GM18507 (cell line): ENCODE measurements around the gene CDH23.

ENCODE experiments used
- DNase-seq: peaks from one replicate; pipeline ENCODE4 v3.0.0; 2011; ENCODE audit warnings: low read depth; ENCODE audit not compliant: insufficient read length; ENCODE audit errors: extremely low spot score
- FAIRE-seq: peaks from 2 replicates; lab custom pipeline; 2011; peaks lifted over from hg19 to GRCh38; lab: Jason Lieb, UNC

The CDH23 gene

GRCh38 chr10:71633920-71634319 is 237.2 kb downstream of the CDH23 start:
- DNase-seq: no peak
- no peak for FAIRE-seq

- DNase-seq (no peak), FAIRE-seq (no peak)
These were observed 237.9 kb downstream of the CDH23 start for GRCh38 chr10:71634531-71635164.

GRCh38 chr10:71635251-71635866 is 238.6 kb downstream of the CDH23 start:
- no peak for DNase-seq
- no peak for FAIRE-seq

GRCh38 chr10:71635867-71636266 is 239.1 kb downstream of the CDH23 start:
- DNase-seq: no peak
- FAIRE-seq: no peak

GRCh38 chr10:71636588-71636987 is 239.9 kb downstream of the CDH23 start:
- FAIRE-seq: no peak
- DNase-seq: no peak

GRCh38 chr10:71637305-71637704 is 240.6 kb downstream of the CDH23 start:
- DNase-seq (no peak), FAIRE-seq (no peak)

GRCh38 chr10:71638064-71638821 is 241.5 kb downstream of the CDH23 start:
- DNase-seq (peak; percentile 14), FAIRE-seq (no peak)

GRCh38 chr10:71638822-71639719 is 242.4 kb downstream of the CDH23 start:
- DNase-seq (no peak), FAIRE-seq (no peak)

GRCh38 chr10:71640607-71641006 is 243.9 kb downstream of the CDH23 start:
- DNase-seq (no peak), FAIRE-seq (no peak)

- DNase-seq: no peak
- FAIRE-seq: no peak
These were observed 244.7 kb downstream of the CDH23 start for GRCh38 chr10:71641449-71641848.

- FAIRE-seq (no peak), DNase-seq (no peak)
These were observed 245.3 kb downstream of the CDH23 start for GRCh38 chr10:71641986-71642385.

GRCh38 chr10:71643904-71644303 is 247.2 kb downstream of the CDH23 start:
- no peak for DNase-seq
- no peak for FAIRE-seq

GRCh38 chr10:71644307-71645180 is 247.8 kb downstream of the CDH23 start:
- FAIRE-seq (no peak), DNase-seq (no peak)

- no peak for FAIRE-seq
- no peak for DNase-seq
These were observed 248.5 kb downstream of the CDH23 start for GRCh38 chr10:71645185-71645584.

GRCh38 chr10:71646037-71646436 is 249.3 kb downstream of the CDH23 start:
- FAIRE-seq (no peak), DNase-seq (no peak)

- FAIRE-seq (no peak), DNase-seq (no peak)
These were observed 250.0 kb downstream of the CDH23 start for GRCh38 chr10:71646592-71647292.

GRCh38 chr10:71647526-71648253 is 251.0 kb downstream of the CDH23 start:
- no peak for FAIRE-seq
- DNase-seq: no peak
